ENCODE data around the gene SLC27A5.

DNA sequence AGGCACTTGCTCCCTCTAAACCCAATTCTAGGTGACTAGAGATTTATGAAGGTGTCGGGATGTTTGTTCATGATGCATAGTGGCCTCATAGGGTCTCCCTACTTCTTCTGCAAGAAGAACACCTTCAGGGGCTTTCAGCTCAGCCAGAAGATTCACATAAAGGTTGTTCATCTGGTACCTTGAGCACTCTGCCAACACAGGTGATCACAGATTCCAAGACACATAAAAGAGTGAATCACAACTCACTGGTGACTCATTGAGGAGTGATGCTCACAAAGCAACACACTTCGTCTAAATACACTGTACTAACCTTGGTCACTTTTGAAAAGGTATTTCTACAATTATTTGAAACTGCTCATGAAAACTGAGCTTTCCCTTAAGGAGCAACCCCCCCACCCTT, 51.8 kb downstream of the SLC27A5 start:
- TF ChIP-seq CTCF (conservative IDR thresholded peaks at IDR 0.05 in 1 of 2, IDR thresholded peaks at IDR 0.05 in 1 of 2; ENCODE audit: extremely low read depth in 1 of 2, insufficient read depth in 1 of 2, low read depth in 1 of 2, low read length in 2 of 2), result no peak
- TF ChIP-seq EZH2 (IDR thresholded peaks at IDR 0.05; ENCODE audit: borderline replicate concordance, low read length), result no peak

Data from mammary epithelial cell (primary cell).